Muscle of back (tissue), 11 donors: ENCODE results near the gene C17orf67. TPM values are rescaled to one million over a fixed set of nuclear protein-coding genes. Genes with fewer than 3 reads are reported as not detected.
A peak's percentile ranks its signal among the peaks of the same experiment; 100 is the strongest.
"Not testable (repeated sequence)": the region's sequence is repeated elsewhere in the genome, so short reads cannot be mapped to it uniquely, and the experiment has no call there.

ENCODE experiments used
- DNase-seq, 3 donors: peaks; one replicate each; pipeline versions ENCODE4 v3.0.0 to v3.0.0-alpha.2; 2013
- polyA plus RNA-seq, 10 donors: library from polyadenylated mRNA; unstranded; fragments of 120-200 nt; gene quantifications; one replicate each; pipeline ENCODE4 v1.2.1, GENCODE V29; 2013; ENCODE audit not compliant: insufficient read length in 10 of 10

C17orf67 gene
- polyA plus RNA-seq, 10 donors, result 1.1 to 2.7 (median 2.0) TPM

GRCh38 chr17:56773124-56773523 is 60.6 kb downstream of the C17orf67 start:
- DNase-seq, result no peak

- DNase-seq, result no peak
These were observed 61.3 kb downstream of the C17orf67 start for GRCh38 chr17:56772442-56772841.

DNA sequence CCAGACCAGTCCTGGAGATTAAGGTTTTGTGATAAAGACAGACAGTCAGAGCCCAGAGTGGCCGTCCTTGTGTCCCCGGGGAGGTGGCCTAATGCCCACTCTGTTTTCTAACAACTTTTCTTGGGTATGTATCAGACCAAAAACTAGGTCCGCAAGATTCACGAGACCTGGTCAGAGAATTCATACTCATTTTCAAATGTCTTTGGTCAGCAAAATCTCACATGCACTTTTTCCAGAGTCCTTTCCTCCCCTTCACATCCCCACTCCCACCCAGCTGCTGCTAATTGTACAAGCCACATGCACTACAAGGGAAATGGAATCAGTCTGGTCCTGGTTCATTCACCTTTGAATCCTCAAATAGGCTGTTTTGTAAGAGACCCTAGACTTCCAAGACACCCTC is 61.7 kb downstream of the C17orf67 start:
- no peak for DNase-seq

DNA sequence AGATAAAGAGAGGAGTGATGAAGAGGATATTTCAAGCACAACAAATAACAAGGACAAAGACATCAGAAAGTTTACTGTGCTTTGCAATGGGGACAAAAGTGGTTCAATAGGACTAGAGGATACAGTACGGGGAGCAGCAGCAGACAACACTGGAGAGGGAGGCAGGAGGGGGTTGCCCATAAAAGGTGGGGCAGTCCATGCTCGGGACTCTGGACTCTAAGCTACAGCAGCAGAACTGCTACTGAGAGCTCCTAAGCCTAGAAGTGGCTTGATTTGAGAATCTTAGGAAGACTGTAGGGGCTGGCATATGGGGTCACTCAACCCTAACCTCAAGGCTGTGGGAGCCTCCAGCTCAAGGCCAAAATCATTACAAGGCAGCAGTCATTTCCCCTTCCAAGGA is 62.2 kb downstream of the C17orf67 start:
- DNase-seq, result no peak

DNA sequence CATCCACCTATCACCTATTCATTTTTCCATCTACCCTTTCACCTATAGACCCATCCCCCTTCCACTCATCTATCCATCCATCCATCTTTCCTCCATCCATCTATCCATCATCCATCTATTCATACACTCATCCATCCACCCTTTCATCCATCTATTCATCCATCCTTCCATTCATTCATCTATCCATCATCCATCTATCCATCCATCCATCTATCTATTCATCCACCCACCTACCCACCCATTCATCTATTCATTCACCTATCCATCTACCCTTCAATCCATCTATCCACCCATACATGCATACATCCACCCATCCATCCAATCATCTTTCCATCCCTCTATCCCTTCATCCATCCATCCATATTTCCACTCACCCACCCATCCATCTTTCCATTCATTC is 63.3 kb downstream of the C17orf67 start:
- no peak for DNase-seq

DNA sequence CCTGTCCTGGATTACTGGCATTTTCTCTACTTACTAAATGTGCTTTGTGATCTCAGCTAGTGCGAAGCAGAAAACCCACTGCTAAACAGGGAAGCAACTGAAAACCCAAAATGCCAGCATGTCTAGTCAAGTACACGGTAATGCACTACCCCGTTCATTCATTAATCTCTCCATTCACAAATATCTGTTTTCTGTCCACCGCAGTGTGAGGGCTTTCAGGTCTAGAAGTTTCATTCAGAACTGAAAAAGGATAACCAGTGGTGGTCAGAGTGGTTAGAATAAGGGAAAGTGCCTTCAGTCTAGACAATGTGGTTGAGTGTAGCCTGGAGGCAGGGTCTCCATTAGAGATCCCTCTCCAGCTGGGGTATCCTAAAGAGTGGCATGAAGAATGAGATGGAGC is 68.3 kb downstream of the C17orf67 start:
- DNase-seq, result no peak

- DNase-seq, result no peak
These were observed 70.7 kb downstream of the C17orf67 start for GRCh38 chr17:56762988-56763387.

- no peak for DNase-seq
These were observed 71.6 kb downstream of the C17orf67 start for GRCh38 chr17:56762144-56762543.

DNA sequence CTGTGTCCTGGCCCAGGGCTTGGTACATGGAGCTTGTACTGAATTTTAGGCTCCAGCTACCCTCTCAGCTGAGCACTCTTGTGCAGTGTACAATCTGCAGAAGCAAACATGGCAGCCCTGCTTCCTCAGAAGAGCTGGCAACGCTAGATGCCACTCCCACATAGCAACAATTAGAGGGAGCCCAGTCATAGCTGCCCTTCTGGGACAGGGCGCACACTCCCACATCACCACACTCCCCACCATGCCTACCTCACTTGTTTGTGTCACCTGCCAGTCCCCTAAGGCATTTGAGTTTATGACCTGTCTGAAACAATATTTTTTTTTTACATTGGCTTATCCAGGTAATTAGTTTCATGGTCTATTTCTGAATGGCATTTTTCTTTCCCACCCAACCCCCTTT is 72.3 kb downstream of the C17orf67 start:
- no peak for DNase-seq

DNA sequence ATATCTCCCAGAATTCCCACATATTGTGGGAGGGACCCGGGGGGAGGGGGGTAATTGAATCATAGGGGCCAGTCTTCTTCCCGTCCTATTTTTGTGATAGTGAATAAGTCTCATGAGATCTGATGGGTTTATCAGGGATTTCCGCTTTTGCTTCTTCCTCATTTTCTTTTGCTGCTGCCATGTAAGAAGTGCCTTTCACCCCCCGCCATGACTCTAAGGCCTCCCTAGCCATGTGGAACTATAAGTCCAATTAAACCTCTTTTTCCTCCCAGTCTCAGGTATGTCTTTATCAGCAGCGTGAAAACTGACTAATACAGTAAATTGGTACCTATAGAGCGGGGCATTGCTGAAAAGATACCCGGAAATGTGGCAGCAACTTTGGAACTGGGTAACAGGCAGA is 76.1 kb downstream of the C17orf67 start:
- not testable (repeated sequence) for DNase-seq

- DNase-seq, result peak in 1 of 3 donors; percentile 80
These were observed 77.2 kb downstream of the C17orf67 start for GRCh38 chr17:56756536-56756935.

- DNase-seq, result no peak
These were observed 78.4 kb downstream of the C17orf67 start for GRCh38 chr17:56755310-56755709.

DNA sequence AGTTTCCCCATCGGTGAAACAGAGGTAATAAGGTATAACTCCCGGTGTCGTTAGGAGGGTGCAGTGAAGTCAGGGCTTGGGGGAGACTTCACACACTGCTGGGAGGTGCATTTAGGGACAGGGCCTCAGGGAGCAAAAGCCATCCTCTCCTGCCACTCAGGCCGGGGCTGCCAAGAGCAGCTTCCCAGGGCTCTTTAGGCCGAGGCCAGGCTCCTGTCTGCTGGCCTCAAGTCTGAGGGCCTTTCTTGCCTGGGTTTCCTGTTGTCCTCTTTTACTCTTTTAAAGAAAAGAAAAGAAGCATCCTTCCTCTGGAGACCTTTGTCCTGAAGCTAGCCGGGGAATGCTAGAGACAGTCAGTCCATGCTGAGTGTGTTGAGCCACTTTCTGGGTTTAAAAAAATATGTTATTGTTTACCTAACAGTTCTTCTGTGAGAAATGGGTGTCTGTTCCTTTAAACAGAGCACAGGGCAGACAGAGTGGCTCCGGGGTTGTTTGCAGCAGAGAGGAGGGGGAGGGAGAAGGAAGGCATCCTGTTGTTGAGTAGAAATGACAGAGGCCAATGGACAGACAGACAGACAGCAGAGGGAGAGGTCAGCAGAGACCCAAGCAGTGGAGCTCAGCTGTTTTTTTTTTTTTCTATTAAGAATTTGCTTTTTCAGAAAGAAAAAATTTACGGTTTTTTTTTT is 79.1 kb downstream of the C17orf67 start:
- no peak for DNase-seq

- no peak for DNase-seq
These were observed 81.4 kb downstream of the C17orf67 start for GRCh38 chr17:56752263-56752836.

DNA sequence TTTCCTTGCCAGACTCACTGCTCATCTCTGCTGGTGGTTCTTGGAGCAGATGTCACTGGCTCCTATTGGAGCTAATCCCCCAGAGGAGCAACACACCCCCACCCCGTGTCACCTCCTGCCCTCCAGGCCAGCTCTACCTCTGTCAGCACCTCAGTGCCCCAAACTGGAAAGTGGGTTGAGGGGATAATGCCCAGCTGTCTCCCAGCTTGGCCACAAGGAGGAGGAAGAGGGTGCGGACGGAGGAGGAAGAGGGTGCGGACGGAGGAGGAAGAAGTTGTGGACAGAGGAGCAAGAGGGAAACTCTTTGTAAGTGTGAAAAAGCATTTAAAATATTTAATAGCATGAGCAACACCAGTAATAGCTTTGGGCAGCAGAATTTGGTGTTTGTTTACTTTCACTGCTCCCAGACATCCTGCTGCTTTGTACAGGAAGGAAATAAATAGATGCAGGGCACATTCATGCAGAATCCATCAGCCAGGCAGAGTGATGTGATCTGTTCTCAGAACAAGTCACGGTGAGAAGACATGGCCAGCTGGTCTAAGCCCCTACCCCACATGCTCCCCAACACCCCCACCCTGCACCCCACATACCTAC is 82.5 kb downstream of the C17orf67 start:
- no peak for DNase-seq

- no peak for DNase-seq
These were observed 89.0 kb downstream of the C17orf67 start for GRCh38 chr17:56744721-56745120.

DNA sequence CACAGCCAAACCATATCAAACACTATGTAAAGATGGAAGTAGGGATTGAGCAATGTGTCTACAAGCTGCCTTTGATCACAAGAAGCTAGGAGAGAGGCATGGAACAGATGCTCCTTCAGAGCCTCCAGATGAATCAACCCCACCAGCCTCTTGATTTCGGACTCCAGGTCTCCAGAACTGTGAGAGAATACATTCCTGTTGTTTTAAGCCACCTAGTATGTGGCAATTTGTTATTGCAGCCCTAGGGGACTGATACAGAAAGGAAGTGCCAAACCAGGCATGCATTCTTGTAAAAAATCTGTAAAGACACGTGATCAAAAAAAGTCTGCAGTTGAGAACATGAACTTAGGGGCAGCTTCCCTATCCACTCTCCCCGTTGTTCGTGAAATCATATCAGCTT is 91.1 kb downstream of the C17orf67 start:
- DNase-seq, result no peak

Other genes starting within 250 kb of the C17orf67 start
- 1 to 10 TPM; 3.3 to 6.5 (median 4.5) TPM for gene NOG, start 240.2 kb downstream of the C17orf67 start, polyA plus RNA-seq
- 1 to 10 TPM; 3.0 to 9.0 (median 4.3) TPM for gene DGKE, start 231 bp upstream of the C17orf67 start, polyA plus RNA-seq
- 10 to 100 TPM in 9 of 10 donors, 1 to 10 TPM in 1; 9.4 to 16.3 (median 13.5) TPM for gene TRIM25, start 80.1 kb upstream of the C17orf67 start, polyA plus RNA-seq
- gene COIL, start 127.1 kb upstream of the C17orf67 start, polyA plus RNA-seq, result 10 to 100 TPM; 13.9 to 20.6 (median 17.6) TPM
- 10 to 100 TPM; 11.1 to 20.9 (median 16.6) TPM for gene SCPEP1, start 144.2 kb upstream of the C17orf67 start, polyA plus RNA-seq